ENCODE data around the gene FBXL15.

The FBXL15 gene

GRCh38 chr10:102411341-102412255 lies 9.0 kb upstream of the FBXL15 start:
- no peak for TF ChIP-seq CTCF (IDR thresholded peaks at IDR 0.05; ENCODE audit: low read depth, low read length, missing control alignments)
- no peak overlapping the region for H3K4me3 ChIP-seq (ENCODE audit: low read depth, low read length)
- DNase-seq (ENCODE audit: low read depth): no peak

GRCh38 chr10:102412293-102412692 lies 8.3 kb upstream of the FBXL15 start:
- H3K4me3 ChIP-seq (ENCODE audit: low read depth, low read length): no peak overlapping the region
- TF ChIP-seq CTCF (IDR thresholded peaks at IDR 0.05; ENCODE audit: low read depth, low read length, missing control alignments): no peak
- no peak for DNase-seq (ENCODE audit: low read depth)

- H3K4me3 ChIP-seq (ENCODE audit: low read depth, low read length): no peak overlapping the region
- no peak for TF ChIP-seq CTCF (IDR thresholded peaks at IDR 0.05; ENCODE audit: low read depth, low read length, missing control alignments)
- no peak for DNase-seq (ENCODE audit: low read depth)
Measured at GRCh38 chr10:102413053-102413705, 7.5 kb upstream of the FBXL15 start.

GRCh38 chr10:102413806-102414561 lies 6.7 kb upstream of the FBXL15 start:
- no peak for DNase-seq (ENCODE audit: low read depth)
- no peak for TF ChIP-seq CTCF (IDR thresholded peaks at IDR 0.05; ENCODE audit: low read depth, low read length, missing control alignments)
- no peak overlapping the region for H3K4me3 ChIP-seq (ENCODE audit: low read depth, low read length)

- no peak overlapping the region for H3K4me3 ChIP-seq (ENCODE audit: low read depth, low read length)
- no peak for DNase-seq (ENCODE audit: low read depth)
- TF ChIP-seq CTCF (IDR thresholded peaks at IDR 0.05; ENCODE audit: low read depth, low read length, missing control alignments): no peak
Measured at GRCh38 chr10:102414749-102415148, 5.9 kb upstream of the FBXL15 start.

GRCh38 chr10:102416283-102416682 lies 4.4 kb upstream of the FBXL15 start:
- H3K4me3 ChIP-seq (ENCODE audit: low read depth, low read length): no peak overlapping the region
- no peak for TF ChIP-seq CTCF (IDR thresholded peaks at IDR 0.05; ENCODE audit: low read depth, low read length, missing control alignments)
- no peak for DNase-seq (ENCODE audit: low read depth)

Data from GM12864 (cell line).